ENCODE data around the gene CEP85.

DNA sequence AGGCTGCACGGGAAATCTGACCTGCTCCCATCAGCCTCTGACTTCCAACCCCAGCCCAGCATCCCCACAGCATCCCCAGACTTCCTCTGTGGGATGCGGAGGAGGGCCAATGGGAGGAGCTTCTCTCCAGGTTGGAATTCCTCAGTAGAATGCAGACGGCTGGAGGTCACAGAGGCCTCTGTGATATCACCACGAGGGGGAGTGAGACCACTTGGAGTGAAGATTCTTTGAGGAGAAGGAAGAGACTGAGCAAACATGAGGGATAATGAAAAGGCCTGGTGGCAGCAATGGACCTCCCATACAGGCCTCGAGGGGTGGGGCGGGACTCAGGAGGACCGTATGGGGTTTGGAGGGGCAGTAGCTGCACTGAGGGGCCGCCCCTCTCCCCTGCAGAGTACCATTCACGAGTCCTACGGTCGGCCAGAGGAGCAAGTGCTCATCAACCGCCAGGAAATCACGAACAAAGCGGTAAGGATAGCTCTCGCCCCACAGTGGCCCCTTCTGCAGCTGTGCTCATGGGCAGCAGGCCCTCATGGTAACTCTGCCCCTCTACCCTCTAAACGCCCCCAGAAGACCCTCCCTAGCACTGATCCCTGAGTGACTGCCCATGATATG lies 43.5 kb upstream of the CEP85 start, which contains the start of gene CATSPER4:
- TF ChIP-seq, protein P1, sequence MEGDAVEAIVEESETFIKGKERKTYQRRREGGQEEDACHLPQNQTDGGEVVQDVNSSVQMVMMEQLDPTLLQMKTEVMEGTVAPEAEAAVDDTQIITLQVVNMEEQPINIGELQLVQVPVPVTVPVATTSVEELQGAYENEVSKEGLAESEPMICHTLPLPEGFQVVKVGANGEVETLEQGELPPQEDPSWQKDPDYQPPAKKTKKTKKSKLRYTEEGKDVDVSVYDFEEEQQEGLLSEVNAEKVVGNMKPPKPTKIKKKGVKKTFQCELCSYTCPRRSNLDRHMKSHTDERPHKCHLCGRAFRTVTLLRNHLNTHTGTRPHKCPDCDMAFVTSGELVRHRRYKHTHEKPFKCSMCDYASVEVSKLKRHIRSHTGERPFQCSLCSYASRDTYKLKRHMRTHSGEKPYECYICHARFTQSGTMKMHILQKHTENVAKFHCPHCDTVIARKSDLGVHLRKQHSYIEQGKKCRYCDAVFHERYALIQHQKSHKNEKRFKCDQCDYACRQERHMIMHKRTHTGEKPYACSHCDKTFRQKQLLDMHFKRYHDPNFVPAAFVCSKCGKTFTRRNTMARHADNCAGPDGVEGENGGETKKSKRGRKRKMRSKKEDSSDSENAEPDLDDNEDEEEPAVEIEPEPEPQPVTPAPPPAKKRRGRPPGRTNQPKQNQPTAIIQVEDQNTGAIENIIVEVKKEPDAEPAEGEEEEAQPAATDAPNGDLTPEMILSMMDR (conservative IDR thresholded peaks at IDR 0.05; ENCODE audit: low read length) = peak; percentile 30
- no peak for TF ChIP-seq EZH2phosphoT487 (IDR thresholded peaks at IDR 0.05; ENCODE audit: borderline replicate concordance)

Measured in Loucy (cell line).